ENCODE results near the gene CDKN2D.

GRCh38 chr19:10532457-10532856, 36.3 kb downstream of the CDKN2D start:
- TF ChIP-seq CTCF (conservative IDR thresholded peaks at IDR 0.05; ENCODE audit: low read depth, low read length) (no peak), EZH2 (IDR thresholded peaks at IDR 0.05; ENCODE audit: low read length, unreplicated experiment) (no peak), EZH2phosphoT487 (IDR thresholded peaks at IDR 0.05; ENCODE audit: borderline replicate concordance, low read length) (no peak)
